Activated naive CD8-positive, alpha-beta T cell treated with anti-CD3 and anti-CD28 coated beads for 36 hours (primary cell): ENCODE results near the gene BAZ1B. TPM values are rescaled to one million over a fixed set of nuclear protein-coding genes. Genes with fewer than 3 reads are reported as not detected.

Source experiments
- DNase-seq: peaks from one replicate; pipeline ENCODE4 v3.0.0; 2021
- H3K27ac Mint-ChIP-seq: one replicate; pipeline ENCODE4 v1.8.0; 2022; ENCODE audit warnings: mild to moderate bottlenecking, moderate library complexity, mixed read lengths
- H3K27me3 Mint-ChIP-seq: one replicate; pipeline ENCODE4 v1.8.0; 2022; ENCODE audit warnings: mild to moderate bottlenecking, mixed read lengths
- H3K36me3 Mint-ChIP-seq: one replicate; pipeline ENCODE4 v1.8.0; 2021; ENCODE audit warnings: mild to moderate bottlenecking, mixed read lengths
- H3K4me1 Mint-ChIP-seq: one replicate; pipeline ENCODE4 v1.8.0; 2021; ENCODE audit warnings: mixed read lengths
- H3K4me3 Mint-ChIP-seq: one replicate; pipeline ENCODE4 v1.8.0; 2022; ENCODE audit warnings: mild to moderate bottlenecking, moderate library complexity, mixed read lengths
- H3K9me3 Mint-ChIP-seq: one replicate; pipeline ENCODE4 v1.8.0; 2022; ENCODE audit warnings: mixed read lengths
- total RNA-seq, 2 experiments: library from RNA; stranded (reverse); gene quantifications; one replicate each; pipeline ENCODE4 v1.2.3, GENCODE V29; 2021

Gene BAZ1B
- total RNA-seq, 2 experiments from 2014 or later, result 107 to 108 TPM

DNA sequence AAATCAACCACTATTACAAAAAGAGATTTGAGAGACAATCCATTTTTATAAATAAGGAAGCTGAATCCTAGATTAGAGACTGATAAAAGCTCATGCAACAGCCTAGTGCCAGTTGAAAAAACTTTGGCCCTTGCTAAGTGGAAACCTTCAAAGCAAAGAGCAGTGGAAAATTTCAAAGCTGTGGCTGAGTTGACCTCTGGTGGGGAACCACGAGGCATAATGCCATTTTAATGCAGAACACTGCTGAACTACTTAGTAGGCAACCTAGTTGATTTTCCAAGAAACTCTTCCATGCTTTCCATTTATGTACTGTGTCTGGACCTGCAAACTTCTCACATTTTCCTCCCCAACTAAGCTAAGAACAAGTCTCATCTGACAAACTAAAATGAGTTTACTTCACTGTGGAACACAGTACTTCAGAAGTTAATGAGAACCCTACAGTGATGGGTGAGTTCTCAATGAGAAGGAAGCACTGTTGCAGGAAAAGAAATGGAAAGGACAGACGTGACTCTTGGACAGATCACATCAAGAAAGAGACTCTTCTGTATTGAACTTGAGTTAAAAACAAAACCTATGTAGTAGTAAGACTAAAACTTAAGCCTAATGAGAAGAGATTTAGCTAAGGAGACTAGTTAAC lies 69.0 kb downstream of the BAZ1B start:
- no peak for DNase-seq
- Mint-ChIP-seq H3K4me3 (no peak overlapping the region), H3K27ac (peak overlapping the region; percentile 58), H3K27me3 (no peaks in the 10 kb centered on the region), H3K36me3 (peaks cover 43% of the 10 kb centered on the region), H3K9me3 (no peaks in the 10 kb centered on the region), H3K4me1 (peaks cover 32% of the 10 kb centered on the region)

DNA sequence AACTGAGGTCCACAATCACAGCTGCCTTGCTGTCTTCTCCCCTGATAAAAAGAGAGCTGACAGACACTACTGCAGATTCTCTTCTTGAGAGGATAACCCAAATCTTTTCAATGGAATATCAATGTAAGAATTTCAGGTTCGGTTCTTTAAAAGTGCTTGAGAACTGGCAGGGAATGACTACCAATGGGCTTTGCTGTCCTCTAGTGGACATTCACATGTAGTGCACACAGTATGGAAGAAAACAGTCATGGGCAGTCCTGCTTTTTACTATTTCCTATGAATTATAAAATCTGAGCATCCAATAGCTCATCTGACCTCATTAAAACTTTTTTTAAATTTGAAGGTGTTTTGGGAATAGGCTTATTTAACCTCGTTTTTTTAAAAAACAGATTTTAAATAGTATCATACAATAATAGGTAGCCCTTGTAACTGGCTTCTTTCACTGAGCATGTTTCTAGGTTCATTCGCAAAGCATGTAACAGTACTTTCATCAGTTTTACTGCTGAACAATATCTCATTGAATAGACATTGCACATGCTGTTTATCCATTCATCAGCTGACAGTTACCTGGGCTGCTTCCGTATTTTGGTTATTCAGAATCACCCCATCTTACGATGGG lies 70.2 kb downstream of the BAZ1B start:
- no peak for DNase-seq
- H3K27ac Mint-ChIP-seq, result no peak overlapping the region
- peaks cover 33% of the 10 kb centered on the region for H3K4me1 Mint-ChIP-seq
- H3K27me3 Mint-ChIP-seq, result no peaks in the 10 kb centered on the region
- no peaks in the 10 kb centered on the region for H3K9me3 Mint-ChIP-seq
- H3K36me3 Mint-ChIP-seq, result peaks cover 40% of the 10 kb centered on the region
- H3K4me3 Mint-ChIP-seq, result no peak overlapping the region

DNA sequence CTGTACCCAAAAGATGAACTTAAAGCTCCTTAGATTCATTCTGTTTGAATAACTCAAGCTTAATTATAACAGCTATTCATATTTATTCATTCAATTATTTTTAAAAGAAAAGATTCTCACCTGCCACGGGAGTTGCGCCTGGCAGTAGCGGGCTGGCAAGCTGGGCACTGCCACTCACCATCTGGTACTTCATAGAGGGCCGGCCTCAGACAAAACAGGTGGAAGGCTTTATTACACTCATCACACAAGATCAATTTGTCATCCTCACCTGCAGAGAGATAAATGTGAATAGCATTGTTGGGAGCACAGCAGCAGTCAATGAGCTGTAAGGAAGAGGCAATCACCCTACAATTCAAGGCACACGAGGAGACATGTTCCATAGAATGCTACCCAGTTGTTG lies 72.7 kb downstream of the BAZ1B start:
- Mint-ChIP-seq H3K27ac (peak overlapping the region; percentile 8), H3K27me3 (no peaks in the 10 kb centered on the region), H3K4me1 (peaks cover 28% of the 10 kb centered on the region), H3K9me3 (no peaks in the 10 kb centered on the region), H3K4me3 (no peak overlapping the region), H3K36me3 (peaks cover 42% of the 10 kb centered on the region)
- DNase-seq, result no peak

DNA sequence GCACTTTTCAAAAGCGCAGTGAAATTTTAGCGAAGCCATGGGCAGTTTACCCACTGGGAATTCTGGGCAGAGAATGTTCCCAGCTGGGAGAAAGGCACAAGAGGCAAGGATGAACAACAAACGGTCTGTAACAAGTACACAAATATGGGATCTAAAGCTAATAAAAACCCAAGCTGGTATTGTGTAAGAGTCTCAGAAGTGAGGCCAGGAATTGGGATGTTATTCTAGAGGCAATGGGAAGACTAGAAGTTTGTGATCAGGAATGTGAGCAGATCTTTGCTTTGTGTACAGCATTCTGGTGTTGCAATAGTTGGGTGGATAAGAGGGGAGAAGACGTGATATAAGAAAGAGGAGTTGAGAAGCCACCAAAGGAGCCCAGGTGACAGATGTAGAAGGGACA lies 73.5 kb downstream of the BAZ1B start:
- DNase-seq, result no peak
- no peaks in the 10 kb centered on the region for H3K27me3 Mint-ChIP-seq
- H3K4me3 Mint-ChIP-seq, result no peak overlapping the region
- no peaks in the 10 kb centered on the region for H3K9me3 Mint-ChIP-seq
- H3K36me3 Mint-ChIP-seq, result peaks cover 42% of the 10 kb centered on the region
- peaks cover 24% of the 10 kb centered on the region for H3K4me1 Mint-ChIP-seq
- peak overlapping the region; percentile 8 for H3K27ac Mint-ChIP-seq

DNA sequence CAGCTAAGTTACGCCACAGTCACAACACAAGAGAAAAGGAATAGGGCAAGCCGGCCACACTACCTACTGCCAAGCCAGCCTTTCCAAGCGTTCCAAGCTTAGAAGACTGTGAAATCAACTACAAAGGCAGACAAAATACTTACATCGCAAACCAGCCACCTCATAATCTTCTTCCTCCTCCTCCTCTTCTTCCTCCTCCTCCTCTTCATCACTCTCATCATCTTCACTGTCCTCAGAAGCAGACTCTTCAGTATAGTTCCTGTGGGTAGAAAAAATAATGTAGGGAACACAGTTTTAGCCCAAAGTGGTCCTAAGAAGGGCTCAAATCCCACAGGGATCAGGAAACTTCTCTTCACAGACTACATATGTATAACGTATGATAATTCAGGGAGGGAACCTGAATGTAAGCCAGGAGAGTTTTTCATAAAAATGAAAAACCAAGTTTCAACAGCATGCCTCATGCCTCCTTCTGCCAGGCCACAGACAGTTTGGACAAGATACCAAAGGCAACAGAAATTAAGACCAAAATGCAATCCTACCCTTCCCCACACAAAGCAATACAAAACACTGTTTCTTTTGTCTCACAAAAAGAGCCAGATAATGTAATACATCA lies 74.9 kb downstream of the BAZ1B start:
- H3K4me1 Mint-ChIP-seq, result peaks cover 18% of the 10 kb centered on the region
- peaks cover 45% of the 10 kb centered on the region for H3K36me3 Mint-ChIP-seq
- no peaks in the 10 kb centered on the region for H3K27me3 Mint-ChIP-seq
- H3K4me3 Mint-ChIP-seq, result no peak overlapping the region
- DNase-seq, result no peak
- H3K27ac Mint-ChIP-seq, result no peak overlapping the region
- H3K9me3 Mint-ChIP-seq, result no peaks in the 10 kb centered on the region

DNA sequence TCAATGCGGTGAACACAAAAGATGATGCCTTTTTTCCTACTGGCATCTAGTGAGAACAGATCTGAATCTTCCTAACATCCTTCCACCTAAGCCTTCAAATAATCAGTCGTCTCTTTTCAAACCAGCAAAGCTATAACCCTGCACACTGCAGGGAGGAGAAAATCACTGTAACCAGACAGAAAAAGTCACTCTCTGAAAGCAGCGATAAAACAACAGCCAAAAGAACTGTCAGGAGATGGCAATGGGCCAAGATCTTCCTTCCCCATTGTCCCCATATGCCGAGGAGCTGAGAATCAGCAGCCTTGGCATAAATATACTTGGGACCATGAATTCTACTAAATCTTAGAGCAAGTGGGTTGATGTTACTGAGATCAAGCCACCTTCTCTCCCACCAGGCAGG lies 75.4 kb downstream of the BAZ1B start:
- no peaks in the 10 kb centered on the region for H3K9me3 Mint-ChIP-seq
- peaks cover 45% of the 10 kb centered on the region for H3K36me3 Mint-ChIP-seq

DNA sequence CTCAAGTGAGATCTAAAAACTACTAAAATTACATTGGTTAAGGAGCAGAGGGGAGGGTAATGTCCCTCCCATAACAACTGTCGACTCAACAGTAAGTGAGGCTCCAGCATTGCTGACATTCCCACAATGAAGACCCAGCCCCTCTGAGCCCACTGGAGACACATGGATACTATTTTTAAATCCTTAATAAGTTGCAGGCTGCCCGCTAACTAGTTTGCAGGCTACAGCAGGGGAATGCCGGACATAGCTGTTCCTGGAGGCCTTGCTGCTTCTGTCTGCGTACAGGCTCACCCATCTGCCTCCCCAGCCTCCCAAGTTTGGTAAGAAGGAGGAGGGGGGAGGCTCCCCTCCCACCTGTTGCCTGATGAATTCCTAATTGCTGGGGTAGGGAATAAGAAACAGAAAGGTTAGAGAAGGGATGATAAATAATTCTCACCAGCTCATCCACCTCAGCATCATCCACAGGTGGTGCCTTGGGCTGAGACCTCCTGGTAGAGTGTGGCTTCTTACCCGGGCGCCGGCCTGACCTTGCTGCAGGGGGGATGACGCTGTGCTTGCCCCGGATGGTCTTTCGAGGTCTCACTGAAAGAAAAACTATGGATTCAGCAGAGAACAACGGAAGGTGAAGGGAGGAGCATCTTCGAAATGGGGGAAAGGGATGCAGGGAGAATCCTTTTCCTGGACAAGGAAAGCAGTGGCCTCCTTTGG lies 78.4 kb downstream of the BAZ1B start:
- peaks cover 3% of the 10 kb centered on the region for H3K4me1 Mint-ChIP-seq
- no peaks in the 10 kb centered on the region for H3K9me3 Mint-ChIP-seq
- DNase-seq, result no peak
- no peak overlapping the region for H3K27ac Mint-ChIP-seq
- H3K27me3 Mint-ChIP-seq, result no peaks in the 10 kb centered on the region
- no peak overlapping the region for H3K4me3 Mint-ChIP-seq
- H3K36me3 Mint-ChIP-seq, result peaks cover 29% of the 10 kb centered on the region

More for the DNA sequence above, 75.4 kb downstream of the BAZ1B start:
- no peak overlapping the region for H3K4me3 Mint-ChIP-seq
- no peak for DNase-seq
- peaks cover 17% of the 10 kb centered on the region for H3K4me1 Mint-ChIP-seq
- H3K27me3 Mint-ChIP-seq, result no peaks in the 10 kb centered on the region
- peak overlapping the region; percentile 62 for H3K27ac Mint-ChIP-seq

DNA sequence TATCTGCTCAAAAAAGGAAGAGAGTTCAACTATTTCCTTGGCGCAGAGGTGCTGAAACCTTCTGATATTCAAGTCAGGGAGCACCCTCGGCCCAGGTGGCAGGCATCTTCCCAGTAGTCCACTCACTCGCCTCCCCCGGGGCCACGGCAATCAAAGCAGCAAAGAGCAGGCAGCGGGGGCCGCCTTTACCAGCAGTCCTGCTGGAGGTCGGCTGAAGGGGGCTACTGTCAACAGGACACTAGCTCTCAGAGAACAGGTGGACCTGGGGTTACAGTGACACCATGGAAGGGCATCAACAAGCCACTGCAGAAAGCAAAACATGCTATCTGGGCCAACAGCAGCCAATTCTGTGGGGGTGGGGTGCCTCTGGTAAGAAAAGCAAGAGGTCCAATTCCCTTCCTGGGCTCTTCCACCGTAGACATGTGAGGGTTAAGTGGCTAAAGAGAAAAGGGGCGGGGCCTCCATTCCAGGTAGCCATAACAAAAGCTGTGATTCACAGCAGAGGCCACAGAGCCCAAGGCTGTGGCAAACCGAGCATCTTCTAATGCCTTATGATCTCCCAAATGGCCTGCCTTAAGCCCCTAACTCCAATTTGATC lies 79.1 kb downstream of the BAZ1B start:
- Mint-ChIP-seq H3K36me3 (peaks cover 25% of the 10 kb centered on the region), H3K27ac (no peak overlapping the region), H3K4me3 (no peak overlapping the region)

DNA sequence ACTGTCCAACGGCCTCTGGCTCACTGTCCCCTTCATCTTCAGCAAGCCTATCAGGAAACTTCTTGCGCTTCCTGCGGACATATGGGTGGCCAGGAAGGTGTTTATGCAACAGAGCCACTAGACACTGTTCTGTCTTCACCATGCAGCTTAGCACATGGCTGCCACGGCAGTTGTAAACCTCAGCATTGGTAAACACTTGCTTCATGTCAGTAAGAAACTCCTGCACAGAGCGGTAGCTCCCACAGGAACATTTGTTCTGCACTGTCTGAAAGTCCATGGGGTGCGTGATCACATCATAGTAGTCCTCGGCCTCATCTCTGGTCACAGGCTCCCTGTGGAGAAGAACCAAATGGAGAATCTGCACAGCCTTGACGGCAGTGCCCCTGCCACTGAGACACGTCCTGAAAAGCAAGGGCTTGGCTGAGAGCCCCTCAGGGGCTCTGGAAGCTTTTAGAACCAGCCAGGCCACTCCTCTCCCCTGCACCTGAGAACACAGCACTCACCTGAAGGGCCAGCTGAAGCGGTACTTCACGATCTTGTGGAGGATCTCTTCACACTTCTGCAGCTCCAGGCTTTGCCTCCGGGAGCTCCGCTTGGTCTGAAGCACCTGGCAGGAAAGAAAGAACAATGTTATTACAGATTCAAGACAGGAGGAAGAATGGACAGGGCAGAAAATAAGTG lies 79.7 kb downstream of the BAZ1B start:
- Mint-ChIP-seq H3K4me1 (no peaks in the 10 kb centered on the region), H3K36me3 (peaks cover 20% of the 10 kb centered on the region), H3K27ac (no peak overlapping the region), H3K4me3 (no peak overlapping the region), H3K9me3 (no peaks in the 10 kb centered on the region), H3K27me3 (no peaks in the 10 kb centered on the region)
- no peak for DNase-seq

More for the DNA sequence above, 79.1 kb downstream of the BAZ1B start:
- no peaks in the 10 kb centered on the region for H3K27me3 Mint-ChIP-seq
- no peaks in the 10 kb centered on the region for H3K9me3 Mint-ChIP-seq
- peaks cover 3% of the 10 kb centered on the region for H3K4me1 Mint-ChIP-seq
- no peak for DNase-seq

DNA sequence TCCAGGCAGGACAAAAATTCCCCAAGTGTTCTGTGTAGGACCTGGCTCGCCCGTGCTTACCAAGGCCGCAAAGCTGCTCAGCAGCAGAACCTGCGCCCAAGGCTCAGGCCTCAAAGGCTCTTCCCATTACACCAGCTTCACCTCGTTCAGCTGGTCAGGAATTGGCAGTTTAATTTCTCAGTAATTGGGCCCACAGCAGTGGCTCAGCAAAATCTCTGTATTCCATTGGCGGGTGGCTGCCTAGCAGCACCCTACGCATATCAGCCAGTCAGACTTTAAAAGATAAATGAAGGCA lies 82.7 kb downstream of the BAZ1B start:
- Mint-ChIP-seq H3K27ac (no peak overlapping the region), H3K4me3 (no peak overlapping the region), H3K27me3 (peaks cover 5% of the 10 kb centered on the region), H3K36me3 (peaks cover 7% of the 10 kb centered on the region), H3K9me3 (peaks cover 4% of the 10 kb centered on the region), H3K4me1 (no peaks in the 10 kb centered on the region)
- no peak for DNase-seq

DNA sequence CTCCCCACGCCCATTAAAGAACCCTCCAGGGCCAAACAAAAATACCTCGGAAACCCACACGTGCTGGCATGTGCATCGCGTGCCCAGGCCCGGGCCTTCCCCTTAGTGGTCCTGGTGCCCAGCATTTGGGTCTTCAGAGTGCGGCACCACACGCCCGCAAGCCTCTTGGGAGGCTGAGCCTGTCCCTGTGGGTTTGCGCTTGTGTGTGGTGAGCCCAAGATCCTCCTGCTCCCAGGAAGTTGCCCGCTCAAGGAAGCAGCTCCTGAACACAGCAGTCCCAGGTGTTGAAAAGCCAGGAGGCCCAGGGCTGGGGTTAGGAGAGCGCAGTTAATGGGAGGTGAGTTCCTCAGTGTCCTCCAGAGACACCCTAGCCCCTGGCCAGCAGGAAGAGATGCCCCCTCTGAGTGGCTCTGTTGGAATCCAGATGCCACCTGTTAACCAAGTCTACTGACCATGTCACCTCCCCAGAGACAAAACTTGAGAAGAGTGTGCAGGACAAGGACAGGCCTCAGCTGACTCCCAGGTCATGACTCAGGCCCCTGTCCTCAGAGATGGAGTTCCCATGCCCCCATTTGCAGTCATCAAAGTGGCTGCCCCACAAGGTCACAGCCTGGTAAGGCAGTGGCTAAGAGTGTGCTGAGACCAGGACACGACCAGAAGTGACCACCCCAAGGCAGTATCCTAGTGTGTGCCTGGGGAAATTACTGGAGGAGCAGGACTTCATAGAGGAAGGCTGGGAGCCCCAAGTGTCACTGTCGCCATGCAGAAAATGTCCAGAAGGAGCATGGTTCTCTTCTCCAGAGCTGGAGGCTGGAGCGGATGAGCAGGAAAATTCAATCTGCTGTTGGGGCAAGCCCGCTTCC lies 83.3 kb downstream of the BAZ1B start:
- Mint-ChIP-seq H3K36me3 (peaks cover 7% of the 10 kb centered on the region), H3K4me1 (no peaks in the 10 kb centered on the region), H3K4me3 (no peak overlapping the region), H3K27me3 (peaks cover 5% of the 10 kb centered on the region), H3K9me3 (peaks cover 4% of the 10 kb centered on the region), H3K27ac (peak overlapping the region; percentile 36)
- no peak for DNase-seq

DNA sequence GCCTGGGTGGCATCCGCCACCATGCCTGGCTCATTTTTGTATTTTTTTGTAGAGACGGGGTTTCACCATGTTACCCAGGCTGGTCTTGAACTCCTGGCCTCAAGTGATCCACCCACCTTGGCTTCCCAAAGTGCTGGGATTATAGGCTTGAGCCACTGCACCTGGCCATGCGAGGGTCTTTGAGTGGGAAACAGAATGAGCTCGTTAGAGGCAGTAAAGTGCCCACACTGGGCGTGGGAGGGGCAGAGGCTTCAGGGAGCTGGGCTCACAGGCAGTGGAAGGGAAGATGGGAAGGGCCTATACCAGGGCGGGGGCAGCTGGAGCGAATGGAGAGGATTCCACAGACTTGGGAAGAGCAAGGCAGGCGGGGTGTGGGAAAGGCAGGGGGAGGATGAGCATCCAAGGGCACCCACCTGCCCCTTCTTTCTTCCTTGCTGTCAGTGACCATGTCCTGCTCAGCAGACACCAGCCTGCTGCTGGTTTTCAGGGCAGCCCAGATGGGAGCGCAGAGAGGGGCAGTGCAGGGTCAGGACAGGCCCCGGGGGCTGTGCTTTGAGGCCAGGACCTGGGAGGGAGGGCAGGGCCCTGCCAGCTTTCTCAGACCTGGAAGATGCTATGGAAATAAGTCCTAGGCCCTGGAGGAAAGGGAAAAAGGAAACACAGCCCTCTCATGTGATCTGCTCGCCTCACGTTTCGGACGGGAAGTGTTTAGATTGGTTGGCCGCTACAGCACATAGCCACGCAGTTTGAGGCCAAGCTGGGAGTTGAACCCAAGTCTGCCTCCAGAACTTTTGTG lies 84.3 kb downstream of the BAZ1B start:
- Mint-ChIP-seq H3K4me3 (no peak overlapping the region), H3K4me1 (no peaks in the 10 kb centered on the region), H3K9me3 (peaks cover 4% of the 10 kb centered on the region), H3K36me3 (peaks cover 5% of the 10 kb centered on the region), H3K27ac (no peak overlapping the region), H3K27me3 (peaks cover 5% of the 10 kb centered on the region)
- DNase-seq, result no peak

DNA sequence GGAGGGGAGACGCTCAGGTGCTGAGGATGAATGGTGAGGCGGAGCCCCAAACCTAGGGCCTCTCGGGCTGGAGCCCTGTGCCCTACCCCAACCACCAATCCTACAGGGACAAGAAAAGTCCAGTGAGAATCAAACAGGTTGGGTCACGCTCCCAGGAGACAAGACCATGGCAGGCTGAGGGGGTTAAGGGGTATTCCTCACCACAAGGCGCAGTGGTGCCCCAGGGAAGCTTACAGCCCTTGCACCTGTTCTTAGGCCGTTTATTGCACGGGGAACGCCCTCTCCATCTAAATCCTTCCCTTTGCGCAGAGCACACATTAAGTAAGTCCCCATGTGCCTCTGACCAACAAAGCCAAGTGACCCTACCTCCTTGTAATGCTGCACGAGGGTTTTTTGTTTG lies 85.0 kb downstream of the BAZ1B start:
- no peak overlapping the region for H3K27ac Mint-ChIP-seq
- no peak for DNase-seq
- no peak overlapping the region for H3K4me3 Mint-ChIP-seq
- no peaks in the 10 kb centered on the region for H3K4me1 Mint-ChIP-seq
- peaks cover 4% of the 10 kb centered on the region for H3K9me3 Mint-ChIP-seq
- H3K36me3 Mint-ChIP-seq, result peaks cover 3% of the 10 kb centered on the region
- peaks cover 5% of the 10 kb centered on the region for H3K27me3 Mint-ChIP-seq
